ENCODE data around the gene MYT1. TPM values are rescaled to one million over a fixed set of nuclear protein-coding genes. Genes with fewer than 3 reads are reported as not detected.
A peak's percentile ranks its signal among the peaks of the same experiment; 100 is the strongest.

MYT1 gene
- total and polyA plus RNA-seq, 5 experiments from 2014 or later, result not detected

DNA sequence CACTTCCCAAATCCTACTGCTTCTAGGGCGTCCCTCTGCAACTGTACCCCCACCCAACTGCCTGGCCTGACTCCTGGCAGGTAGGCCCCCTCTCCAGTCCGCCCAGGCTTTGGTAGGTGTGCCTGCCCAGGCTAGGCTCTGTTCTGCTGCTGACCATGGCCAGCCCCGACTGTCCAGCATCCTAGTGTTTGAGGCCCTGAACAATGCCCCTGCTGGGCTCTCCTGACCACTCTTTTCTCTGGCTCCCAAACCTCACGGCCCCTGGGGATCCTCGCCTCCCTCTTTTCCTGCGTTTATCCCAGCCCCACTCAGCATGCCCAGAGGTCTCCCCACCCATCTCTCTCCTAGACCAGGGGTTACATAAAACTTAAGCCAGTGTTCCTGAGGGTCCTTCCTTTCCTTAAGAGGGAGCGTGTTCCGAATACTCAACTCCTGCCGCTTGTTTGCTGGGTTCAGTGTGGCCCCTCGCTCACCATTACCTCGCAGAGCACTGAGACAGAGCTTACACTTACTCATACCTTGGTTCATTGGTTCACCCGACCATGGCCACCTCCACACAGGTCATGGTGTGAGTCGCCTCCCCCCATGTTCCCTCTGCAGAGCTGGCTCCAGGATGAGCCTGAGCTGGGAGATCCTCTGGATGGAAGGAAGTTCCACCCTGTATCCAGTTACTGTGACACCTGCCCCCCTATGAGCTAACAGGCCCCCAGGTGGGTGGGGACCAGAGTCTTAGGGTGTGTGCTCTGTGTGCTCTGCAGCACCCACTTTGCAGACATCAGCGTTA lies 21.0 kb upstream of the MYT1 start:
- Mint-ChIP-seq H3K4me1 (no peaks in the 10 kb centered on the region), H3K27me3 (peaks cover 0 to 25% (median 5%) of the 10 kb centered on the region in 5 donors), H3K27ac (no peak overlapping the region), H3K9me3 (peaks cover 0 to 16% (median 10%) of the 10 kb centered on the region in 9 donors), H3K36me3 (peaks cover 0 to 12% (median 4%) of the 10 kb centered on the region in 3 donors), H3K4me3 (no peak overlapping the region)
- no peak for ATAC-seq
- POLR2A ChIA-PET, result no interaction called here
- no peak for DNase-seq

DNA sequence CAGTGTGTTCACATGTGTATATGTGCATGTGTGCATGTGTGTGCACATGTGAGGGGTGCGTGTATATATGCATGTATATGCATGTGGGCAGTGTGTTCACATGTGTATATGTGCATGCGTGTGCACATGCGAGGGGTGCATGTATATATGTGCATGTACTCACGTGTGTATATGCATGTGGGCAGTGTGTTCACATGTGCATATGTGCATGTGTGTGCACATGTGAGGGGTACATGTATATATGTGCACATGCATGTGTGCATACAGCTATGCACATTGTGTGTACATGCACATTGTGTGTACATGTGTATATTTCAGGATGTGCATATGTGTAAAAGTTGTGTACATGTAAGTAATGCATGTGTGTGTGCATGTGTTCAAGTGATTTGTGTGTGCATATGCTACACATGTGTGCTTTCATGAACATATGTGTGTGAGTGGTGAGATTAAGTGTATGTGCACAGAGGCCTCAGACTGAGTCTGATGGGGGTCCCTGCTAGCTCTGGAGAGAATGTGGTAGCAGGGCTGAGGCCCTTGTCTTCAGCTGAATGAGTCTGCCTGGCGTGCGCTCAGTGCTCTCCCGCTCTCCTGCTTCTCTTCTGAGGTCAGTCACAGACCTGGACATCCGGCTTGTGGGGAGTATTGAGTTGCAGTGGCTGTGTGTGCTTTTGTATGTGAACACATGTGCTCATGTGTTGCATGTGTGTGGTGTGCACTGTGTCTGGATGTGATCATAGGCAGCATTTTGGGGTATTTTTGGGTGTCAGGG lies 19.9 kb upstream of the MYT1 start:
- Mint-ChIP-seq H3K36me3 (peaks cover 0 to 12% (median 4%) of the 10 kb centered on the region in 3 donors), H3K9me3 (peaks cover 0 to 16% (median 10%) of the 10 kb centered on the region in 9 donors), H3K27me3 (peaks cover 0 to 25% (median 5%) of the 10 kb centered on the region in 5 donors), H3K4me3 (no peak overlapping the region), H3K4me1 (no peaks in the 10 kb centered on the region), H3K27ac (no peak overlapping the region)
- POLR2A ChIA-PET, result no interaction called here
- ATAC-seq, result no peak
- DNase-seq, result no peak

DNA sequence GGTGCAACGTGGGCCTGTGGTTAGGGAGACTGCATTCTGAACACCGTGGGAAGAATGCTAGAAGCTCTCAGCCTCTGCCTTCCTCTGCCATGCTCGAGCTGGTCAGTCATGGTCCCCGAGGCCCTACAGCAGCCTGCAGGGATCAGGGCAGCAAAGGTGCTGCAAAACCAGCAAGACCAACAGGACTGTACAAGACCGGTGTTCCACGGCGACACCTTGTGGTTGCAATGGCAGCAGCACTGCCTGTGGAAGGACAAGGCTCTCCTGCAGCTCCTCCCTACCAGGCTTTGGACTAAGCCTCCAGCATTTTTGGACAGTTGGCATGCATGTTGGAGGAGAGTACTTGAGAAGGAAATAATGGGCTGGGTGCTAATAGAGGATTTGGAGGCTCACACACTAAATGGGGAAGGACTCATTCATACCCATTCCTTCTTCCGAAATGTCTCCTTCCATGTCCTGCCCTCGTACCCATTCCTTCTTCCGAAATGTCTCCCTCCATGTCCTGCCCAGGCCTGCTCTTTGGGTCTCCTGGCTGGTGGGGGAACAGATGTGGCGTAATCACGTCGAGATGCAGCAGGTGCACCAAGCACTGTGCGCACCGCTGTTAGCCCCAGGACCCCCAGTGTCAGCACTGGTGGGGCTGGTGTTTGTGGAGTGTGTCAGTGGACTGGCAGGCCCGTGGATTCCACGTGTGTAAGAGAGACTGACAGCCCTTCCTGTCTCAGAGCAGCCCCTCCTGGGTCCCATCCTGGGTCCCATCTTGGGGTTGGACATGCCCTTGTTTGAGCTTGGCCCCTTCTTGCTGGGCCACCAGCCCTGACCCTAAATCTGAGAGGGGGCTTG lies 18.6 kb upstream of the MYT1 start:
- H3K9me3 Mint-ChIP-seq, result peaks cover 0 to 16% (median 10%) of the 10 kb centered on the region in 9 donors
- H3K27me3 Mint-ChIP-seq, result peaks cover 0 to 22% (median 5%) of the 10 kb centered on the region in 5 donors
- peaks cover 0 to under 1% (median 0%) of the 10 kb centered on the region in 4 donors for H3K4me1 Mint-ChIP-seq
- DNase-seq, result no peak
- POLR2A ChIA-PET, result no interaction called here
- no peak for ATAC-seq
- peaks cover 0 to 12% (median 4%) of the 10 kb centered on the region in 3 donors for H3K36me3 Mint-ChIP-seq
- no peak overlapping the region for H3K4me3 Mint-ChIP-seq
- H3K27ac Mint-ChIP-seq, result no peak overlapping the region

DNA sequence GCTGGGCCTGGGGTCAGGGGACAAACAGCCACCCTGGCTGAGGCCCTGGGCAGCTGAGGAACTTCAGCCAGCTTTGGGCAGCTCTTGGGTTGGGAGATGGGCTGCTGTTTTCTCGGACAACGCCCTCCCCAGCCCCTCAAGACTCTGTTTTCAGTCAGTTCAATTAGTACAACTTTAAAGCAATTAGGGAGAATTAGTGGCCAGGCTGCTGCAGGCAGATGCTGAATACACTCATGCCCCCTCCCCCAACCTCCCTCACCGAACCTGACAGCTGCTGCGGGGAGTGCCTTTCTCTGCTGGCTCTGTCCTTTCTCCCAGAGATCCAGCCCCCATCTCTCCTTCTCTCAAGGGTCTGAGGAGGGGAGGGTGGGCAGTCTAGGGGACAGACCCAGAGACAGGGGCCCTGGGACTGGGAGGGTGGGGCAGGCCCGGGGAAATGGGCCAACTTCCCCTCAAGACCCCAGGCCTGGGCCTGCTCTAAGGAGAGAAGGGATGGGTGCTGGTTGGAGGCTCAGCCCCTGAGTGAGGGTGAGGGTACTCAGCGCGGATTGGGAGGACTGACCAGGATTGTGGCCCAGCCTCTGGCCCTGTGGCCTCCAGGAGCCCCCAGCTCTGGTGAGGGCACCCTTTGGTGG lies 17.8 kb upstream of the MYT1 start:
- H3K9me3 Mint-ChIP-seq, result peaks cover 0 to 16% (median 10%) of the 10 kb centered on the region in 9 donors

DNA sequence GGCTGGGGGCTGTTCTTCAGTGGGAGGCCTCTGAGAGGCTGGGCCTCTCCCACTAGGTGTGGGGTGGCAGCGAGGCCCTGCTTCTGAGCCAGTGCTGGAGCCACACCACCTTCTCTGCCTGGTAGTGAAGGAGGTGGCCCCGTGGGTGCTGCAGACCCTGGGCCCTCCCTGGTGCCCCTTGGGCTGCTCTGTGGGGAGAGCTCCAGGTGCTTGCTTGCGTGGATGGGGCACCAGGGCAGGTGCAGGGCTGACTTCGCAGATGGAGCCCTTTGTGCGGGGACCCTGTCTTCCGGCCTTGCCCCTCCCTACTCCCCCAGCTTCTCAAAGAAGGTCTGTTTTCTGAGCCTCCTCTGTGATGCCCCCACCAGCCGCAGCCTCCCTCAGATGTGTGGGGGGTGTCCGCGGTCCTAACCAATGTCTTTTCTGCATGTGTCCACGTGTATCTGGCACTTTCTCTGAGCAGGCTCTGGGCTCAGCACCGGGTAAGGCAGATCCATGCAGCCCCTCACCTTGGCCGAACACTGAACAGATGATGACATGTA lies 17.2 kb upstream of the MYT1 start:
- H3K27ac Mint-ChIP-seq, result no peak overlapping the region
- H3K27me3 Mint-ChIP-seq, result peaks cover 0 to 17% (median 5%) of the 10 kb centered on the region in 5 donors
- no peak for DNase-seq
- peaks cover 0 to 1% (median 0%) of the 10 kb centered on the region in 4 donors for H3K4me1 Mint-ChIP-seq
- H3K4me3 Mint-ChIP-seq, result no peak overlapping the region
- peaks cover 0 to 12% (median 4%) of the 10 kb centered on the region in 3 donors for H3K36me3 Mint-ChIP-seq
- ATAC-seq, result no peak
- POLR2A ChIA-PET, result interaction anchor here (0.6 kb wide), 1 partner anchor 289 kb away, joined by 4 read pairs; no protein-coding TSS in a partner anchor
- peaks cover 0 to 16% (median 10%) of the 10 kb centered on the region in 9 donors for H3K9me3 Mint-ChIP-seq

More for the DNA sequence above, 17.8 kb upstream of the MYT1 start:
- H3K27ac Mint-ChIP-seq, result no peak overlapping the region
- peaks cover 0 to 12% (median 4%) of the 10 kb centered on the region in 3 donors for H3K36me3 Mint-ChIP-seq
- DNase-seq (no peak), ATAC-seq (no peak)
- POLR2A ChIA-PET, result no interaction called here
- H3K4me3 Mint-ChIP-seq, result no peak overlapping the region
- H3K4me1 Mint-ChIP-seq, result peaks cover 0 to 1% (median 0%) of the 10 kb centered on the region in 4 donors
- peaks cover 0 to 18% (median 5%) of the 10 kb centered on the region in 5 donors for H3K27me3 Mint-ChIP-seq

DNA sequence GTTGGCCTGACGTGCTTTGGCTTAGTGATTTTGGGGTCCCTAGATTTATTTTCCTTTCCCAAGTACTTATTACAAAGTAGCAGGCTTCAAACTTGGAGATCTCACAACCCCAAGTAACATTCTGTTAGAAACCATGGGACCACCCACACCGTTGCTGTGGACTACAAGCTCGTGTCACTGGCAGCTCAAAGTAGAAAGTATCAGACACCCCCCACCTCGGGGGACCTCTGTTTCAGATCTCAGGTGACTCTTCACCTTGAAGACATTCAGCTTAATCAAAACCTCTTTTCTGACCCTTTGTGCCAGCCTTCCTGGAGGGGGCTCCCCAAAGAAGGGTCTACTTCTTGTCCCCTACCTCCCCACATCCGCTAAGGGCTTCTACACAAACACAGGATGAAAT lies 15.7 kb upstream of the MYT1 start:
- DNase-seq, result no peak
- Mint-ChIP-seq H3K4me1 (peaks cover 0 to 4% (median under 1%) of the 10 kb centered on the region in 4 donors), H3K27me3 (peaks cover 0 to 13% (median 0%) of the 10 kb centered on the region in 5 donors), H3K27ac (no peak overlapping the region), H3K4me3 (no peak overlapping the region), H3K9me3 (peaks cover 0 to 16% (median 10%) of the 10 kb centered on the region in 9 donors), H3K36me3 (peaks cover 0 to 12% (median 4%) of the 10 kb centered on the region in 3 donors)
- no peak for ATAC-seq
- POLR2A ChIA-PET, result interaction anchor here (0.5 kb wide), 1 partner anchor 111 kb away, joined by 3 read pairs; no protein-coding TSS in a partner anchor

DNA sequence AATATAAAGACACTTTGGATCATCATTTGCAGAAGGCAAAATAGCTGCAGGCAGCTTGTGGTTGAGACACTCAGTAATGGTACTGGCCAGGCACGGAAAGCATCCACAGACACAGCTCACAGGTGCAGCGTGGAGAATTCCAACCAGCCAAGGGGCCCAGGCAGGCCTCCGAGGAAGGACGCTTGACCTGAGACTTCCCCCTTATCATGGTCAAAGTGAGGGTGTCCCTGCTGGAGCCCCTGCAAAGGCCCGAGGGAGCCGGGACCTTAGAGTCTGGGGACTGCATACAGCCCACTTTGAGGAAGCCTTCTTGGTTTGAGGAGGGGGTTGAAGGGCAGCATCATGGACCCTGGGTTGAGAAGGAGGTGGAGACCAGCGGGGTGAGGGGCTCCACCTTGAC lies 15.1 kb upstream of the MYT1 start:
- DNase-seq (no peak), ATAC-seq (no peak)
- H3K4me3 Mint-ChIP-seq, result no peak overlapping the region
- H3K4me1 Mint-ChIP-seq, result peaks cover 0 to 5% (median under 1%) of the 10 kb centered on the region in 4 donors
- POLR2A ChIA-PET, result no interaction called here
- H3K27ac Mint-ChIP-seq, result no peak overlapping the region
- peaks cover 0 to 11% (median 4%) of the 10 kb centered on the region in 3 donors for H3K36me3 Mint-ChIP-seq
- H3K9me3 Mint-ChIP-seq, result peaks cover 0 to 14% (median 10%) of the 10 kb centered on the region in 9 donors
- H3K27me3 Mint-ChIP-seq, result peaks cover 0 to 14% (median 1%) of the 10 kb centered on the region in 5 donors

DNA sequence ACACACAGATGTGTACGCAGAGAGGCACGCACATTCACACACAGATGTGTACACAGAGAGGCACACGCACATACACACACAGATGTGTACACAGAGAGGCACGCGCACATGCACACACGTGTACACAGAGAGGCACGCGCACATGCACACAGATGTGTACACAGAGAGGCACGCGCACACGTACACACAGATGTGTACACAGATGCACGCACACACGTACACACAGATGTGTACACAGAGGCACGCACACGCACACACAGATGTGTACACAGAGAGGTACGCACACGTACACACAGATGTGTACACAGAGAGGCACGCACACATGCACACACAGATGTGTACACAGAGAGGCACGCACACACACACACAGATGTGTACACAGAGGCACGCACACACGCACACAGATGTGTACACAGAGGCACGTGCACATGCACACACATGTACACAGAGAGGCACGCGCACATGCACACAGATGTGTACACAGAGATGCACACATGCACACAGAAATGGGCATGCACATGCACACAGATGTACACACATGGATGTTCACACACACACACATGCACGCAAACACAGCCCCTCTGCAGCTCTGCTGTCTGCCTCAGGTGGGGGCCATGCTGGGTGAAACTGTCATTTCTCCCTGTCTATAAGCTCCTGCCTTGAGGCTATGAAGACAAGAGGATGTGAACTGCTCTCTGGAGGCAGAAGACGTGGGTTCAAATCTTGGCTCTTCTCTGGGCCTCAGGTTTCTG lies 14.3 kb upstream of the MYT1 start:
- no peak overlapping the region for H3K4me3 Mint-ChIP-seq
- H3K4me1 Mint-ChIP-seq, result peaks cover 0 to 5% (median under 1%) of the 10 kb centered on the region in 4 donors
- no peak for DNase-seq
- peaks cover 0 to 11% (median 0%) of the 10 kb centered on the region in 5 donors for H3K27me3 Mint-ChIP-seq
- peaks cover 0 to 3% (median 2%) of the 10 kb centered on the region in 3 donors for H3K36me3 Mint-ChIP-seq
- POLR2A ChIA-PET, result no interaction called here
- peak overlapping the region in 1 of 10 donors; percentile 46 for H3K27ac Mint-ChIP-seq
- peaks cover 0 to 5% (median 2%) of the 10 kb centered on the region in 9 donors for H3K9me3 Mint-ChIP-seq
- ATAC-seq, result no peak

DNA sequence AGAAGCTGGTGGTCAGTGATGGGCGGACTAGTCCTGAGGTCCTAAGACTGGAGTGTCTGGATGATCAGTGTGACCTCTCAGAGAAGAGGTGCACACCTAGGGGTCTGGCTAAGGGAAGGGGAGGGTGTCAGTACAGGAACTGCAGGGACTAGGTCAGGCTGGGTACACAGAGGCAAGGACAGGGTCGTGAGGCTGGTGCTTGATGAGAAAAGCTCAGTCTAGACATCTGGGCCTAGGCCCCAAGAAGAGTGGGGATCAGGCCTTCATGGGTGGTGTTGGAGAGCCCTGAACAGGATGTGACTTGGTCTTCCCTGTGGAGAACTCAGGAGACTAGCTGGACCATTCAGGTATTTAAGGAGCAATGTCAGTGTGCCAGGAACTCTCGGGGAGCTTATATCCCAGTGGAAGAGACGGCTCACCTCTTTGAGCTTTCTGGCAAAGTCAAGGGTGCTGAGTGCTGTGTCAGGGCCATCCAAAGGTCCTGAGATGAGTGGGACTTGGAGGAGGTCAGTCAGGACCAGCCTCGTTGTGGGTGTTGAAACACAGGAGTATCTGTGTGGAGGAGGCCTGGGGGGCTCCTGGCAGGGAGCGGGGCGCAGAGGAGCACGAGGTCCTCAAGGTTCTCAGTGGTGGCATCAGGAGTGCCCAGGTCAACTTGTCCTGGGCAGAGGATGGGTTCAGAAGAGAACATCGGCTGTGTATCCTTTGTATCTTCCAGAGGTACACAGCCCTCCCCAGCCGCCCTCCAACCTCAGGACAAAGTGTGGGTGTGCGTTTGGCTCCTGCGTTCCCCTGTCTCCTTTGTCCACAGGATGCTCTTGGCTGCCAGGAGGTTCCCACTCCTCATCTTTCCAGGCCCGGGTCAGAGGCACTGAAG lies 13.3 kb upstream of the MYT1 start:
- H3K36me3 Mint-ChIP-seq, result no peaks in the 10 kb centered on the region
- H3K4me3 Mint-ChIP-seq, result no peak overlapping the region
- H3K27ac Mint-ChIP-seq, result no peak overlapping the region

More for the DNA sequence above, 13.3 kb upstream of the MYT1 start:
- H3K9me3 Mint-ChIP-seq, result peaks cover 0 to under 1% (median 0%) of the 10 kb centered on the region in 9 donors
- peaks cover 0 to 5% (median under 1%) of the 10 kb centered on the region in 4 donors for H3K4me1 Mint-ChIP-seq
- ATAC-seq (no peak), DNase-seq (no peak)
- H3K27me3 Mint-ChIP-seq, result peaks cover 0 to 11% (median 1%) of the 10 kb centered on the region in 5 donors
- POLR2A ChIA-PET, result no interaction called here

Data from naive thymus-derived CD8-positive, alpha-beta T cell (primary cell).